Stimulated activated CD4-positive, alpha-beta T cell treated with anti-CD3 and anti-CD28 coated beads, TNF-alpha, amount 100 ng/mL, for 1 hour (primary cell): ENCODE results near the gene HOXC10.

Experiments
- DNase-seq, 3 donors: peaks; one replicate each; pipeline ENCODE4 v3.0.0-alpha.2; 2020; ENCODE audit warnings: low read depth in 3 of 3, low spot score in 1 of 3

The HOXC10 gene

DNA sequence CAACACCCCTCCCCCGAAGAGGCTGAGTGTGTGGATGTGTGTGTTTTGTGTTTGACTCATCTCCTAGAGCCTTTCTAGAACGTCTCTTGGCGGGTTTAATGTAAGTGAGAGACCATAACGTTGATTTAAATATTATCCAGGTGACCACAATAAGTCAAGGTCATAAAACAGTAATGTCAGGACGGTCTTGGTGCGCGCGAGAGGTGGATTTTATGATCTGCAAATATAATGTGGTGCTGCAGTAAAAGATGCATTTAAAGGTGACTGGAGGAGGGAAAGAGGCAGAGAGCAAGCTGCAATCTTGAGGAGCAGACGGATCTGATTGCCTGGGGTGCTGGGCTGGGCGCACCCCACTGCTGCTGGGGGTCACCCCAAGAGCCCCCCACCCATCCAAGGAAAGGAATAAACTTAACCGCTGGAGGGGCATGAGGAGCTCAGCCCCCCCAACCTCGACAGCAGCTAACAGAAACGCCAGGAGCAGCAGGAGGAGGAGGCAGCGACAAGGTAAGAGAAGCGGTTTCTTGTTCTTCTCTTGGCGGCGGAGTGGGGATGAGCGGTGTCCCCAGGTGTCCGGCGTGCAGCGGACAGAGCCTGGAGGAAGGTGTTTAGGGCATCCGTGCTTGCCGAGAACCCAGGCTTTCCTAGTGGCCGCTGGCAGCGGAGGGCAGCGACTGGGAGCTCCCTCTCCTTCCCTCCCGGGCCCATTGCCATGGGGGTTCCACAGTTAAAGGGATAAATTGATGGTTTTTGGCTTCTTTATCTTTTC is 5.5 kb downstream of the HOXC10 start:
- DNase-seq, result no peak

DNA sequence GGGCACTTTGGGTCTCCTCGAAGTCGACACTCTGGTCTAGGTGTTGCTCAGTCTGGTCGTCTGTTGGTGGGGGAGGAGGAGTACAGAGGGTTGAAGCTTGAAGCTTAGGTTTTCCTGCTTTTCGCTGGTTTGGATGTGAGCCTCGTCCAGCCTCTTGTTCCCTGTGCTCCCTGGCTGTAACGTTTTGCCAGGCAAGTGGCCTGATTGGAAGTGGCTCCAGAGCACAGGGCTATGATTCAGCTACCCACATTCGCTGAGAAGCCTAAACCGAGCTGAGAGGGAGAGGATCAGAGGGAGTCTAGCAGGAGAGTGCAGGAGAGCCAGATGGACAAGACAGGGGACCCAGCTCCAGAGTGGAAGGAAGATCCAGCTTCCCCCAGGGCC is 6.1 kb downstream of the HOXC10 start:
- no peak for DNase-seq

DNA sequence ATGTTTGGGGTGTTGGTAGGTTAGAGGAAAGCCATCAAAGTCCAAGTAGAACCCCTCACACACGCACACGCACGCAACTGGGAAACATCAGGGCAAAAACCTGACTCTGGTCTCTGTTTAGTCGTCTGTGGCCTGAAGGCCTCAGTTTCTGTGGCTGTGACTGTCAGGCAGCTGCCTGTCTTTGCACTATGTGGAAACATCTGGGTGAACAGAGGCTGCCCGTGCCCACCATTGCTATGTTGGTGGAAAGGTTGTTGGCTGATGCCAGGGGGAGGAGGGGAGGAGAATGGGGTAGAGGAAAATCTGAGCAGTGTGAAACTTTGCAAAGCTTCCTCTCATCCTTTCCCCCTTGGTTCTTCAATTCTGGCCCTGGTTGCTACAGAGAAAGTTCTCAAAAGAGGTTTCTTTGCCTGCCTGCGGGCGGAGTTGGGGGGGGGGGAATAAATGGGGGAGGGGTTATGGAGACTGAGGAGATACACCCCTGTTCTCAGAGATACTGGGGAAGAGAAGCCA is 7.5 kb downstream of the HOXC10 start:
- DNase-seq, result no peak

DNA sequence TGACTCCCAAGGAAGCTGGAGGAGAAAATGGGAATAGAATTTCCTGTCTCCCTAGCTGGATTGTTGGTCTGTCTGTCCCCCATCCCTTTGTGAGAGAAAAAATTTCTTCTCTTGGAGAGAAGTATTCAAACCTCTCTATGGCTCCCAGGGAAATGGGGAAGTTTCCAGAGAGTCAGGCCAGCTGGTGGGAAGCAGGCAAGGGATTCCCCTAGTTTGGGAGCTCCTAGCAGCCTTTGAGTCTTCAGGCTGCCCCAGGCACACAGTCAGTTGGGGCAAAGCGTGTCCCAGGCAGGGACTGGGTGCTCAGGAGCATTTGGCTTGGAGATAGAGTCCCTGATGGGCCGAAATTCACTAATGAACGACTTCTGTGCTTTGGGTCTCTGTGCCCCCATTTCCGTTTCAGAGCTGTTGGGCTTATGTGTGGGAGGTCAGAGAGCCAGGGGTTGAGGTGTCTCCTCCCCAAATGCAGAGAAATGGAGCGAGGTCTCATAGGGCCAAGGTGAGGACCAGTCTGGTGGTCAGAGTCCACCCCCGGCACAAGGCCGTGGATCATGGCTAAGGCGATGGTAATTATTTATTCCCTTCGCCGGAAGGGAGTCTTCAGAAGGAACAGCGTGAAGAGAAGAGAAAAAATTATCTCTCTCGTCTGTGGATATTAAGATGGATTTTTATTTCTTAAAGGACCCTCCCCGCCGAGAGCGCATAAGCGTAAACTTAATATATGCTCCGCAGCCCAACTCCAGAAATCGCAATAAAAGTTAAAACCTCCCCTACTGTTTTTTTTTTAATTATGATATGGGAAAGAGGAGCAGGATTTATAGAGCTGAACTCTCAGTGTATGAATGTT is 8.4 kb downstream of the HOXC10 start:
- no peak for DNase-seq

DNA sequence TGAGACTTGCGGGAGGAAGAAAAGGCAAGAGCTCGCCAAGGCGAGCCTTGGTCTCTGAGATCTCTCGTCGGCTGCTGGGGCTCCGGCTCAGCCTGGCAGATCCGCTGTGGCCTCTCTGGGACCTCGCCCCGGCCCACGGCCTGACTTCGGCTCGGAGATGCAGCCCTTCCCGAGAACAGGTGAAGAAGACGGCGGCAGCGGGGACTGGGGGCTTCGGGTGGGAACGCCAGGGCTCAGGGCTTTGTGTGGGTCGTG is 9.0 kb downstream of the HOXC10 start:
- DNase-seq, result no peak

DNA sequence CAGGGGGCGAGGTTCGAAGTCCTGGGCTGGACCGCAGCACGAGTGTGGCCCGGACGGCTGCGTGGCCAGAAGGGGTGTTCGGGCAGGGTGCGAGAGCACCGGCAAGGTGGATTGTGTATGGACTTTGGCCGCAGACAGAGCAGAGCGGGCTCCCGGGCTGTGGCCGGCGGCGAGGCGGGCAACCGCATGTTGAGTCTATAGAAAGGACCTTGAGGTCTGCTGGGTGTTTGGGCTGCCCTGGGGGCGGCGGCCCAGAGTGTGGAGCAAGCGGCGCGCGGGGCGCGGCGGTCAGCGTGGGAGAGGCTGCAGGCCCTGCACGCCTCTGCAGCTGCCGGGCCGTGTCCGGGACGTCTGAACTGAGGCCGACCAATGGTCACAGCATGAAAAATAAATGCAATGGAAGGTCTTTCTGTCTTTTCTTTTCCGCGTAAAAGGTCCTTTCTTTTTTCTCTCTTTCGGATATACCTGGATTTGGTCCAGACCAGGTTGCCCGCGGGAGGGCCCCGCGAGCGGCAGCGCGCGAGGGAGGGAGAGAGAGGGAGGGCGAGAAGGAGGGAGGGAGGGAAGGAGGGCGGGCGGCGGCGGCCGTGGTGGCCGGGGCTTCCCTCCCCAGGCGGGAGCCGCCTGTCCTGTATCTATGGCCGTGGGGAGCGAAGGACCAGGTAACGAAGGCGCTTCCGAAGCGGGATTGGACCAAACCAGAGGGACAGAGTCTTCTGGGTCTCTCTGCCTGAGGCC is 9.5 kb downstream of the HOXC10 start:
- DNase-seq, result no peak

DNA sequence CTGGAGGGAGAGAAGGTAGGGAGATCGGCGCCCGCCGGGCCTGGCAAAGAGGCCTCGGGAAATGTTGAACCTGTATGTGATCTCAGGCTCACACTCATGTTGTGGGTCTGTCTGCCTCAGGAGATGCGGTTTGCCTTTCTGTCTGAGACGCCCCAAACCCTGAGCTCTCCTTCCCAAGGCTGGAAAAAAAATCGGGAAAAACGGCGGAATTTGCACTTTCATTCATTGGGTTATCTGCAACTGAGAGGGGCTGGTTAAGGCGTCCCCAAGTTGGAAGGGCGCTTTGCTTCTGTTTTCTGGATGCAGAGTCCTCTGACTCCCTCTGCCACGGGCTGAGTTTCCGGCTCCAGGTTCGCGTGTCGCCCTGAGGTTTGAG is 10.0 kb downstream of the HOXC10 start:
- DNase-seq, result no peak

DNA sequence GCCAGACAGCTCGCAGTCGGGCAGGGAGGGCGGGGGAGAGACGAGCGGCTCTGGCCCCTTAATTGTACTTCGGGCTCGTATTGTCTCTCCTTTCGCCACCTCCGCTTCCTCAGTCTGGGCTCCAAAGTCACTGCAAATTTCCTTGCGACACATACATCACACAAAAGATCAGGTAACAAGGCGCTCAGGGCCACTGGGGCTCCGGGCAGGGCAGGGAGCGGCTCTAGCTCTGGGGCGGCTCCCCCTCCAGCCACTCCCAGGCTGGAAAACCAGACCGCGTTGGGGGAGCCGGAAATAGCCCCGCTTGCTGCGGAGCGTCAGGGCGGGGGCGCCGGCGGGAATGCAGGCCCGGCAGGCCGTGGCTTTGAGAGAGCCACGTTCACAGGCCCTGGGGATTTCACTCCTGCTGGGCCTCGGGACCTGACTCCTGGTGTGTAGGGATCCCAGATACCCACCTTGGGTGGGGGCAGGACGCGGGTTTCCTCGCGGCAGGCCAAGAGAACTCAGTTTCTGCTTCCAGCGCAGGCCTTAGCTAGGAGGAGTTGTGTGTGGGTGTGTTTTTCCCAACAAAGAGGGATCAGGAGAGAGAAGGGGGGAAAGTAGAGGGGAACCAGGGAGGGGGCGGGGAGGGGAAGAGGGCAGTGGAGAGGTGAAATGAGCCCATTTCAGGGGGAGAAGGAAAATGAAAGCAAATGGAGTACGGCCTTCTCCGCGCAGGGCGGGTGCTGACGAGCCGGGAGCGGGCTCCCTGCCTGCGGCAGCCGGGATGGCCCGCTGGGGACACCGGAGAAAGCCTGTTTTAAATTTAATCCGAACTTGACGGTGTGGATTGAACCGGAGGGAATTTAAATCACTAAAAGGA is 10.7 kb downstream of the HOXC10 start:
- DNase-seq, result no peak

DNA sequence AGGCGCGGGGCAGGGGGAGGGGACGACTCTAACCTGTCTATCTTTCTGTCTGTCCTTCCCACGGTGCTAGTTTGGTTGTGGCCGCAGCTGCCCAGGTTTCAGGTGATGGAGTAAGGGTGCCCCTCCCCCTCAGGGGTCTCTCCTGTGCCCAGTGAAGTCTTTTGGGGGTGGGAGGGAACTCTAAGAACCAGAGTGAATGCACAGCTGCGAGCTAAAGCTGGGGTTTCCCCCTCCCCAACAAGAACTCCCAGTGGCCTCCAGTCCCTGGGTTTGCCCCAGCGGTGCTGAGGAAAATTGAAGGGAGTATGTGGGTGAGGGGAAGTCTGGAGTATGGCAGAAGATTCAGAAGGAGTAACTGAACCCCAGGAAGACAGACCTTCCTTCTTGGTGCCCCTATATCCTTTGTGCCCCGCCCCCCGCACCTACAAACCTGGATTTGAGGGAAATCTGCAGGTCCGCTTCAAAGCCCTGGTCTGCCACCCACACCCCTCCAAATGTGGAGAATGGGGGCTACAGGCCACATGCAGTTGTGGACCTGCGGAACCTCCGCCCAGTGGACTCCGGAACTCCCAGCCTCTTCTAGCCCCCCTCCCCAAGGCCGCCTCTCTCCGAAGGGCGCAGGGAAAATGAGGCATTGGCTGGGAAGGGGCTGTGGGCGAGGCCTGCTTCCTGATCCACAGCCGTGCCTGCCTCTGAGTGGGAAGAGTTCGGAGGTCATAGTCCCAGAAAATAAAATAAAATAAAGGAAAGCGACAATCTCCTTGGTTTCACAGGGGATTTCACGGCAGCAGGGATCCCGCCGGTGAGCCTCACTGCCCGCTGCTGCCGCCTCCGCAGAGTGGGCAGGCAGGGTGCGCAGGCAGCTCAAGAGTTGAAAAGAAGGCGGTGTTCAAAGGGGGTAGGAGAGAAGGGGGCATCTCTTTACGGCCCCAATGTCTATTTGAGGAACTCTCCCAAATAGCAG is 11.6 kb downstream of the HOXC10 start:
- DNase-seq, result no peak

DNA sequence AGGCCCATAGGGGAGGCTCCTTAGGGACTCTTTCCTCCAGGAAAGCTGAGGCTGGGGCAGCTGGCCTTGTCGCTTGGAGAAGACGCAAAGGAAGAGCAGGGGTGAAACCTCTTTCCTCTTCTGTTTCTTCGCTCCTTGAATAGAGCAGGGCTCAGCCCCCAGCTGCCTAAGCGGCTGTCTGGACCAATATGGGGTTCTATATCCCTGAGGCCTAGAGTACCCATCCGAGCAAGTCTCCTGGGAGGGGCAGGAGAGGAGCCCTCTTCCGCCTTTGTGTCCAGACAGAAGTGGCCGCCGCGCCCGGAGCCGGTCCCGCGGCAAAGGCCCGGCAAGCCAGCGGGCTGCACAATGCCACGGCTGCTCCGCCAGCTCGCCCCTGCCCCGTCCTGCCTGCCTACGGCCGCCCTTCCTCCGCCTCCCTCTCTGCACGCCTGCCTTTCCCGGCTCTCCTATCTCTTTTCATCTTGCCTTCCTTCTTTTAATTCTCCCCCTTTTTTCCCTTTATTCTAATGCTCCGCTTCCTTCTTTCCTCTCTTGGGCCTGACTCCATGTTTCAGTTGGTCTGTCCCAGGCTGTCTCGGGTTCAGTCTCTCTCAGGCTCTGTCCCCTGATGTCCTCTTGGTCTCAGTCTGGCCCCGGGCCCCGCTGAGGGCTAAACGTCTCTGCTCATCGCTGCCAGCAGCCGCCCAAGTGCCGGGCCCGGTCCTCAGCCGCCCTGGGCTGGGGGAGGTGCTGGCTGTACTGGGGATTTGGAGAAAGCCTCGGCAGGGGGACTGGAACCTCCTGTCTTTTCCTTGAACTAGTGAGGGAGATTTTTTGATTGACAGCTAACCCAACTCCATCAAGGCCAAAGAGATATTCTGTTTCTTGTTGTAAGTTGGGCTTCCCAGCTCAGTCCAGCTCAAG is 12.5 kb downstream of the HOXC10 start:
- DNase-seq, result no peak

DNA sequence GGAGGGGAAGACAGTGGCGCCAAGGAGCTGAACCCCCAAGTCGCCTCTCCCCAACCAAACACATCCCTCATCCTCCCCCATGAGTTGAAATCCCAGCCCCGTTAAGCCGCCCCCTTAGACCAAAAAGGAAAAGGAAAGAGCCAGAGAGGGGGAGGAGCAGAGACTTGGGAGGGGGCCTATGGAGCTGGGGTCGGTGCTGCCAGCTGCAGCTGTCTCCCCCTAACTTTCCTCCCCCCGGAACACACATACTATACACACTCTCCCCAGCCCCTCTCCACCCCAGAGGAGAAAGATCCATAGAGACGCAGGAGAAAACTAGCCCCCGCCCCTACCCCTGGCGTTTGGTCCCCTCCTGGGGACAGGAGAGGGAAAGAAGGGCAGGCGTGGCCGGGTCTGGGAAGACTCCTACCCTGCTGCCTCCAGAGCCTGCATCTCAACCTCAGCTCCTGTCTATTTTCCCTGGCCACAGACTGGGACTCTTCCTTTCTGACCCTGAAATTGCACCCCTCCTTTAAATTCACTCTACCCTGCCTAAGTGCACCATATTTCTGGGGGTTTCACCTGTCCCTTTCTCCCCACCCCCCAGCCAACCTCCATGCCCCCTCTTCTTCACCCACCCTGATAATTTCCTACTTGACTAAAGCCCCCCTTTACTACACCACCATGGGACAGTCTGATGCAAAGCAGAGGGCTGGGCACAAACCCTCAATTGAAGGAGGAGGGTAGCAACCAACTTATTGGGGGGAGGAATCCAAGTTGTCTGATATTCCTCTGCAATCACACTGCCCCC is 13.4 kb downstream of the HOXC10 start:
- no peak for DNase-seq

DNA sequence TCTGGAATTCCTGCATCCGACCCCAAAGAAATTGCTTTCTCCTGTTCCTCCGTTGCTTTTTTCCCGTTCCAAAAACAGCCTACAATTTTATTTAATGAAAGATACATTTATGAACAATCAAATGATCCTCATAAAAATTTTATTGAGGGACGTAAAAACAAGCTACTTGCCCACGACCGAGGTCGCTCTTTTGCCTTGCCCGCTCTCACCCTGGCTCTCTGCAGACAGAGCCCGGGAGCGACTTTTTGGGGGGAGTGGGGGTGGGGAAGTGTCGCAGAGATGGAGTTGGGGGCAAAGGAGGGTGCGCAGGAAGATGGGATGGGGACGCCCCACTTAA is 13.9 kb downstream of the HOXC10 start:
- DNase-seq, result no peak

DNA sequence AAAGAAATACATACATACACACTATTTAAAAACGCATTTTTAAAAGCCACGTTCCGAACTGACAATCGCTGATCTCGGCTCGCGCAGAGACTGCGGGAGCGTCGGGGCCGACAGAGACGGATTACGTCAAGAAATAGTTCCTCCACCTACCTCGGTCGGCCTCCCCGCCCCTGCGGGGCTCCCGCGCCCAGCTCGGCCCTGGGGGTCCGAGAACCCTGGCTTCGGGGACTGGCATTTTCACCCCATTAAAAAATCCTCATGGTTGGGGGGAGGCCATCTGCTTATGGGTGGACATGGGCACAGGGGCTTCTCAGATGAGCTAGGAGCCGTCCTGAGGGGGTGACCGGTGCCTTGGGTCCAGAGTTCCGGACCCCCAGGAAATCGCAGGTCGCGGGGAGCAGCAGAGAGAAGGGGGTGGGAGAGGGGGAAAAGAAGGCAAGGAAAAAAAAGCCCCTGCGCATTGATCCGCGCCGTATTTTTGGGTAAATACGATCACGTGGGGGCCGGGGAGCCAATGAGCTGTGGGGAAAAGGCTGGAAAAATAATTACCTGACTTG is 14.7 kb downstream of the HOXC10 start:
- DNase-seq, result no peak

DNA sequence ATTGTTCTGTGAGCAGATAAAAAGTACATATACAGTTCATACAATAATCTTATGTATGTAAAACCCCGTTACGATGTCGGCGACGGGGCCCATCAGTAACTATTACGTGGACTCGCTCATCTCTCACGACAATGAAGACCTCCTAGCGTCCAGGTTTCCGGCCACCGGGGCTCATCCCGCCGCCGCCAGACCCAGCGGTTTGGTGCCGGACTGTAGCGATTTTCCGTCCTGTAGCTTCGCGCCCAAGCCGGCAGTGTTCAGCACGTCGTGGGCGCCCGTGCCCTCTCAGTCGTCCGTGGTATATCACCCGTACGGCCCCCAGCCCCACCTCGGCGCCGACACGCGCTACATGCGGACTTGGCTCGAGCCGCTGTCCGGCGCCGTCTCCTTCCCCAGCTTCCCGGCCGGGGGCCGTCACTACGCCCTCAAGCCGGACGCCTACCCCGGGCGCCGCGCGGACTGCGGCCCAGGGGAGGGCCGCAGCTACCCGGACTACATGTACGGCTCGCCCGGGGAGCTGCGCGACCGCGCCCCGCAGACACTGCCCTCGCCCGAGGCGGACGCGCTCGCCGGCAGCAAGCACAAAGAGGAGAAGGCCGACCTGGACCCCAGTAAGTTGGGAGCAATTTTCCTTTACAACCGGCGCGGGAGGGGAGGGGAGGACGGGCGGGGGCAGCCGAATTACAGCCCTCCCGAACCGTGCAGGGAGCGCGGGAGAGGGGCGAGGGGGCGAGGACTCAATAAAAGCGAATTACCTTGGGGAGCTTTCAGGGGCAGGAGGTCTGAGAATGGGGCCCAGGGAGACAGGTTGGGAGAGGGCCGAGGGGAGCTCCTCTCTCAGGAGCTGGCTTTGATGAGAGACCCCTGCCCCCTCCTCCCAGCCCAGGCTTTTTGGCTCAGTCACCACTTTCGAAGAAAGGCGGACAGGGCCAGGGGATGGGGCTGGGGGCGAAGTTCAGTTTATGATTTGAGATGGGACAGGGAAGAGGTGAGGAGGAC is 15.5 kb downstream of the HOXC10 start, which contains the start of gene HOXC9:
Gene HOXC9 (plus strand): TSS at position 46 of the 999 bp plus-strand sequence. CDS start 28 bp downstream, at position 74.
- DNase-seq, result no peak

DNA sequence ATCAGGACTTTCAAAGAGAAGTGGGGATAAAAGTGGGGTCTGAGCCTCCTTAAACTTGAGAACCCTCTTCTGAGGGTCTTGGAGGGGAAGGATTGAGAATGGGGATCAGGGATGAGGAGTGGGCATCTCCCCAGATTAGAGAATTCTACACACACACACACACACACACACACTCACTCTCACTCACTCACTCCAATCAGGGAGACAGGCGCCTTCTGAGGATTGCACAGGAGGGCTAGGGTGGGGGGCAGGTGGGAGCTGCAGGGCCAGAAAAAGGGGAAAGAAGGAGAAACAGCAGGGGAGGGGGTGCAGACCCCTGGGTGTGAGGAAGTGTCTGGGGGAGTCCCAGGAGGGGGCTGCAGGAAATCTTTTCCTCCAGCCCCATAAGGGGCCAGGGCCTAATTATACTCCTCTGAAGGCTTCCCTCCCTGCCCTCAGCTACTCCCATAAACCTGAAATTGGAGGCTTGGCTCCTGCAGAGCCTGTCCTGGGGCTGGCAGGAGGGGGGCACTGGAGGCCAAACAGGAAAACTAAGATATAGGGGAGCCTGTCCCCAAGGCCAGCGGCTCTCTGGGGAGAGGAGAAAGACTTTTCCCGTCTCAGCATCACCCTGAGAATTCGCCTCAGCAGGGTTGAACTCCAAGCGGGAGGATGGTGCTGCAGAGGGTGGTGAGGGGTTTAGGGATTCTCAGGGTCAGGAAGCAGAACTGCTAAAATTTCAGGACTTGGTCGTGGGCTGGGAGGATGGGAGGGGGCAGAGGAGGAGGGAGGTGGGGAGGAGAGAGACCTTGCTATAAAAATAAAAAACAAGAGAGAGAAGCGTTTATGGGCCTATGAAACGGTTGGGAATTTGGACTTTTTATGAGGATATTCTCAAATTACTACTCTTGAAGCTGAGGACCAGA is 16.6 kb downstream of the HOXC10 start:
- DNase-seq, result no peak
